Measurements from ENCODE around the gene TGFBR3. TPM values are rescaled to one million over a fixed set of nuclear protein-coding genes. Genes with fewer than 3 reads are reported as not detected.

The TGFBR3 gene
- total RNA-seq, 1 experiment from 2014 or later, result 3.1 TPM

DNA sequence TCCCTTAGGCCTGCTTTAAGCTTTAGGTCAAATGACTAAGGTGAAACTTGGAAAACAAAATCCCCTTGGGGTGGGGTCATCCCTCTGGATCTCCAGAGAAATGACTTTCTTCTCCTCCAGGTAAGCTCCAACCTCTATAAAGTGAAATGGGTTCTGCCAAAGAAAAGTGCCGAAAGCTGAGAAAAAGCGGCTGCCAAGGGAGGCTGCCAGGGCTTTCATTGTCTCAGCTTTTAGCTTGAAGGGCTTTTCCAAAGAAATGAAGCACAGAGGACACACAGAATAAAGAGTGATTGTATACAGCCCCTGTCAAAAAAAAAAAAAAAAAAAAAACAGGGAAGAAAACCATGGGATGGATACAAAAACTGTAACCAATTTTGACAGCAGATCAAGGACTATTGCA, 126.9 kb downstream of the TGFBR3 start:
- H3K36me3 ChIP-seq (ENCODE audit: insufficient read depth, low read length, poor library complexity, severe bottlenecking), result no peaks in the 10 kb centered on the region
- no peaks in the 10 kb centered on the region for H3K4me1 ChIP-seq (ENCODE audit: insufficient read depth, low read length, poor library complexity, severe bottlenecking)
- no peak for DNase-seq (ENCODE audit: low spot score)
- intact Hi-C loops (cut with micrococcal nuclease; ENCODE audit: unreplicated experiment), result no loop called here
- no peak overlapping the region for H3K4me3 ChIP-seq (ENCODE audit: low read depth, low read length, poor library complexity, severe bottlenecking)
- ChIA-PET POLR2A (ENCODE audit: low non-redundant PET) (no interaction called here), CTCF (no interaction called here)
- H3K27ac ChIP-seq (ENCODE audit: low read depth, low read length, poor library complexity, severe bottlenecking), result no peak overlapping the region
- TF ChIP-seq, protein P1, sequence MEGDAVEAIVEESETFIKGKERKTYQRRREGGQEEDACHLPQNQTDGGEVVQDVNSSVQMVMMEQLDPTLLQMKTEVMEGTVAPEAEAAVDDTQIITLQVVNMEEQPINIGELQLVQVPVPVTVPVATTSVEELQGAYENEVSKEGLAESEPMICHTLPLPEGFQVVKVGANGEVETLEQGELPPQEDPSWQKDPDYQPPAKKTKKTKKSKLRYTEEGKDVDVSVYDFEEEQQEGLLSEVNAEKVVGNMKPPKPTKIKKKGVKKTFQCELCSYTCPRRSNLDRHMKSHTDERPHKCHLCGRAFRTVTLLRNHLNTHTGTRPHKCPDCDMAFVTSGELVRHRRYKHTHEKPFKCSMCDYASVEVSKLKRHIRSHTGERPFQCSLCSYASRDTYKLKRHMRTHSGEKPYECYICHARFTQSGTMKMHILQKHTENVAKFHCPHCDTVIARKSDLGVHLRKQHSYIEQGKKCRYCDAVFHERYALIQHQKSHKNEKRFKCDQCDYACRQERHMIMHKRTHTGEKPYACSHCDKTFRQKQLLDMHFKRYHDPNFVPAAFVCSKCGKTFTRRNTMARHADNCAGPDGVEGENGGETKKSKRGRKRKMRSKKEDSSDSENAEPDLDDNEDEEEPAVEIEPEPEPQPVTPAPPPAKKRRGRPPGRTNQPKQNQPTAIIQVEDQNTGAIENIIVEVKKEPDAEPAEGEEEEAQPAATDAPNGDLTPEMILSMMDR (conservative IDR thresholded peaks at IDR 0.05; ENCODE audit: low read depth, low read length), result no peak
- no peak for TF ChIP-seq EZH2 (IDR thresholded peaks at IDR 0.05; ENCODE audit: borderline replicate concordance, low read depth, low read length, poor library complexity, severe bottlenecking)
- no TSS peak for BruUV-seq (replicated peaks)
- no peaks in the 10 kb centered on the region for H3K9me3 ChIP-seq (ENCODE audit: low read depth, low read length, poor library complexity, severe bottlenecking)
- no peaks in the 10 kb centered on the region for H3K27me3 ChIP-seq (replicated peaks; ENCODE audit: insufficient read depth, low read depth, low read length, poor library complexity)

DNA sequence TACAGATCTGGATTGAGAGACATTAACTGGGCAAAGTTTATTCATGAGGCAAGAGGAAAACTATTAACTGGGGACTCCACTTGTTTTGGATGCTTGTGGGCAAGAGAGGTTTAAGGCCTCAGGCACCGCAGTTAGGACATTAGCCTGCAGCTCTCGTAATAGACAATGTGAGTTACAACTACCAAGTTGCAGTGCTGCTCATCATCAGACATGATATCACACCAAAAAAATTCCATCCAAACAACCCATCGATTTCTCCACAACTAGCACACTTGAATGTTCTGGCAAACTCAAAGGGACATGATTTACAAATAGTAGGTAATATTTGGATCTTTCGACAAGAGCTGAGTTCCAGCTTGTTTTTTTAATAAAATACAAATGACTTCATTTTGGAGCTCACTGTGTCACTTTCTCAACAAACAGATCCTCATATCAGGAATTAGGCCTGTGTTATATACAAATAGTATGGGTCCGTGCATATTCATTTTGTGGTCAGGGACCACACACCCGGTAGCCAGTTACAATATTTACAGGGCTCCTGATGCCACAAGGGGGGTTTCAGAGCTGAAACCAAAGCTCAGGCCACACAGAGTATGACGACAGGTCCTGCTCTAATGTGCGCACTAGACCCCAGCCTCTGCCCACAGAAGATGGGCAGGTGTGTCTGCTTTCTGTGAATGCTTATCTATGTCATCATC, 128.0 kb downstream of the TGFBR3 start:
- Histone ChIP-seq H3K4me3 (ENCODE audit: low read depth, low read length, poor library complexity, severe bottlenecking) (no peak overlapping the region), H3K9me3 (ENCODE audit: low read depth, low read length, poor library complexity, severe bottlenecking) (no peaks in the 10 kb centered on the region), H3K27me3 (replicated peaks; ENCODE audit: insufficient read depth, low read depth, low read length, poor library complexity) (no peaks in the 10 kb centered on the region), H3K4me1 (ENCODE audit: insufficient read depth, low read length, poor library complexity, severe bottlenecking) (no peaks in the 10 kb centered on the region), H3K36me3 (ENCODE audit: insufficient read depth, low read length, poor library complexity, severe bottlenecking) (no peaks in the 10 kb centered on the region), H3K27ac (ENCODE audit: low read depth, low read length, poor library complexity, severe bottlenecking) (no peak overlapping the region)
- intact Hi-C loops (cut with micrococcal nuclease; ENCODE audit: unreplicated experiment), result no loop called here
- no peak for DNase-seq (ENCODE audit: low spot score)
- BruUV-seq (replicated peaks), result no TSS peak
- POLR2A ChIA-PET (ENCODE audit: low non-redundant PET), result no interaction called here
- CTCF ChIA-PET, result no interaction called here
- TF ChIP-seq EZH2 (IDR thresholded peaks at IDR 0.05; ENCODE audit: borderline replicate concordance, low read depth, low read length, poor library complexity, severe bottlenecking), result no peak
- TF ChIP-seq, protein P1 (conservative IDR thresholded peaks at IDR 0.05; ENCODE audit: low read depth, low read length), result no peak

- POLR2A ChIA-PET (ENCODE audit: low non-redundant PET), result no interaction called here
- BruUV-seq (replicated peaks), result no TSS peak
- DNase-seq (ENCODE audit: low spot score), result no peak
- Histone ChIP-seq H3K27ac (ENCODE audit: low read depth, low read length, poor library complexity, severe bottlenecking) (no peak overlapping the region), H3K36me3 (ENCODE audit: insufficient read depth, low read length, poor library complexity, severe bottlenecking) (no peaks in the 10 kb centered on the region), H3K27me3 (replicated peaks; ENCODE audit: insufficient read depth, low read depth, low read length, poor library complexity) (no peaks in the 10 kb centered on the region), H3K4me1 (ENCODE audit: insufficient read depth, low read length, poor library complexity, severe bottlenecking) (peaks cover 8% of the 10 kb centered on the region), H3K4me3 (ENCODE audit: low read depth, low read length, poor library complexity, severe bottlenecking) (no peak overlapping the region), H3K9me3 (ENCODE audit: low read depth, low read length, poor library complexity, severe bottlenecking) (no peaks in the 10 kb centered on the region)
- CTCF ChIA-PET, result no interaction called here
- intact Hi-C loops (cut with micrococcal nuclease; ENCODE audit: unreplicated experiment), result no loop called here
- no peak for TF ChIP-seq EZH2 (IDR thresholded peaks at IDR 0.05; ENCODE audit: borderline replicate concordance, low read depth, low read length, poor library complexity, severe bottlenecking)
- TF ChIP-seq, protein P1 (conservative IDR thresholded peaks at IDR 0.05; ENCODE audit: low read depth, low read length), result no peak
Observed at GRCh38 chr1:91755702-91756287, 130.2 kb downstream of the TGFBR3 start.

Data from A673 (cell line).